HG02884 (cell line): Measurements from ENCODE around the gene PALD1.

Experiments used
- ATAC-seq: cut with Tn5 transposase; IDR thresholded peaks from one replicate; pipeline ENCODE4 v1.9.1; 2021; ENCODE audit warnings: mild to moderate bottlenecking, moderate library complexity; ENCODE audit not compliant: unreplicated experiment

The PALD1 gene

DNA sequence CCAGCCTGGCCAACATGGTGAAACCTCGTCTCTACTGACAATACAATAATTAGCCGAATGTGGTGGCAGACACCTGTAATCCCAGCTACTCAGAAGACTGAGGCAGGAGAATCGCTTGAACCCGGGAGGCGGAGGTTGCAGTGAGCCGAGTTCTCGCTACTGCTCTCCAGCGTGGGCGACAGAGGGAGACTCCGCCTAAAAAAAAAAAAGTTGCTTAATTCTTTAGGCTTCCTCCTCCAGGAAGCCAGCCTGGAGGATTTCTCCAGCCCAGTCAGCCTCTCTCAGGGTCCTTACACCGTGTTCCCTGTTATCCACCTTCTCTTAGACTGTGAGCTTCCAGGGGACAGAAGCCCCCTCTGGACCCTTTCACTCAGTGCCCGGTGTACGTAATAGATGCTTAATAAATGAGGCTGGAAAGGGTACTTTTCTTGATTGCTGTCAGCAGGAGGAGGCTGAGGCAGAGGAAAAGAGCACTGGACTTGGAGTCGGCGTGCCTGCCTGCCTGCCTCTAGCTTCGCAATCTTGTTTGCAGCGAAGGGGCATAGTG lies 20.7 kb upstream of the PALD1 start:
- no peak for ATAC-seq

DNA sequence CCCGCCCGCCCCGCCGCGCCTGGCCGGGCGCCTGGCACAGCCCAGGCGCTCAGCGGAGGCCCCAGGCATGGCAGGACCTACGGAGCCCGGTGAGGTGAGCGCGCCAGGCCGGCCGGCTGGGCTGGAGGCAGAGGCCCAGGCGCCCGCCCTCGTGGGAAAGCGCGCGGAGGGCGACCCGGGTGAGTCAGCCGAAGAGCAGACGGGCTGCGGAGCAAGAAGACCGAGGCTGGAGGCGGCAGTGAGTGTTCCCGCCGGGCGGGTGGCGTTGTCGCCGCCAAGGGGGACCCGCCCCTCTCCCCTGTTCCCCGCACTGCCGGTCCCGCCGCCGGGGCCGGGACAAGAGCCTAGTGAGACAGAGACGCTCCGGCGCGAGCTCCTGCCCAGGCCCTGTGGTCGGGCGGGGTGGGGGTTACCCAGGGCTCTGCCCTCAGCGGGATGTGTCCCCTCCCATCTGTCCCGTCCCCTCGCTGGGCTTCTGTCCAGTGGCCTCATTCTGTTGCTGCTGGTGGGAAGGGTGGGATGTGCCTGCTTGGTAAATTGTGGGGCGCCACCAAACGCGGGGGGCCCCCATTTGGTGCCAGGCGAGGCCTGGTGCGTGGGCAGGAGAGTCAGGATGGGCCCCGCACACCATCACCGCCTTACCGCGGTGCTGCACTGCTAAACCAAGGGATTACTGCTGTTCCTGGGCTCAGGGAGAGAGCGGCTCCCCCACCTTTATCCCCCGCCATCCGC lies 20.1 kb upstream of the PALD1 start:
- ATAC-seq, result no peak

DNA sequence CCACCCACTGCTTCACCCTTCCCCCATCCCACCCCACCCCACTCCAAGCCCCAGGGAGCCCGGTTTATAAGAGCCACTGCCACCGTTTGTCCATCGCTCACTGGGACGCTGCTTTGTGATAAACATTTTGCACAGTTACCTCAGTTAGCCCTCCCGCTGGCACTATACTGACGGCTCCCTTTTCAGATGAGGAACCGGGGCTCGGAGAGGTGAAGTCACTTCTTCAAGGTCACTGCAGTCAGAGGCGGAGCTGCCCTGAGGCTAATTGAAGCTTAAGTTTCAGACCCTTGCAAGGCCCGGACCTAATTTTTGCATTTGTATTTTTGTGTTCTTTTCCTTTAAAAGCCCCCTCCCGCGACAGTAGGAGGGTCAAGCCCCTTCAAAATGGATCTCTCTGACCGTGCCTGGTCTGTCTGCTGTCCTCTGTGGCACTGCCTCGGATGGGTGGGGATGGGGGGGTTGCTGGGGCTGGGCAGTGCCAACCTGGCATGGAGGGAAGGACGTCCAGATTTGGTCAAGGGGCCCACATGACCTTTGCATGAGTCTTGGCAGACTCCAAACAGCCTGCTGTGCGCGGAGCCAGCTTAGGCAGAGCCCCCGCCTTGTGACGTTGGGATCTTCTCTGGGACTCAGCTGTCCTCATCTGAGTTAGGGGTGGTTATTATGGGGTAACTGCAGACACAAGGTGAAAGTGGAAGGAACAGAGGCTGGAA lies 19.4 kb upstream of the PALD1 start:
- no peak for ATAC-seq

DNA sequence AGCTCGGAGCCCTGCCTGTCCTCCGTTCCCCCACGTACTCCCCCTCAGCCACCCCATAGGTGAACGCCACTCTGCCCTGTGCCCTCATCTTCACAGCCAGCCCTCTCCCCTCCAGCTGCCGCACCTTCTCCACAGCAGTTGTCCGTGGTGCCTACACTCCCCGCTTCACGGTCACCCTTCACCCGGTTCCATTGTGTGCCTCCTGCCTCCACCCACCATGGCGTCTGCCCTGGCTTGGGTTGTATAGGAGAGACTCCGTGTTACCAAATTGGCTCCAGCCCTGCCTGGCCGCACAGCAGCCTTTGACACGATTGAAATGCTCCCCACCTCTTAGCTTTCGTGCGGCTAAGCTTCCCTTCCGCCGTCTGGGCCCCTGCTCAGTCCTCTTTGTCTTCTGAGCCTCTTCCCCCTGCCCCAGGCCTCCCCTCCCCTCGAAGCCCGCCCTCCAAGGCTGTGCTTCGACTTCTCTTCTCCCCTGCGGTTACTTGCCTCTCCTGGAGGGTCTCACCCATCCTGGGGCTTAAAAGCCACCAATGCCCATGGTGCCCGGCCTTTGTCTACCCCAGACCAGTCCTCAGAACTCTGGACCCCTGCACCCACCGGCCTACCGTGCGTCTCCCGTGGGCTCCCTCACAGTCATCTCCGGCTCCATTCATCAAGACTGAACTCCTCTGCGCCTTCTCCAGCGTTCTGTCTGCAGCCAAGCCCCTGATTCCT lies 18.6 kb upstream of the PALD1 start:
- no peak for ATAC-seq

DNA sequence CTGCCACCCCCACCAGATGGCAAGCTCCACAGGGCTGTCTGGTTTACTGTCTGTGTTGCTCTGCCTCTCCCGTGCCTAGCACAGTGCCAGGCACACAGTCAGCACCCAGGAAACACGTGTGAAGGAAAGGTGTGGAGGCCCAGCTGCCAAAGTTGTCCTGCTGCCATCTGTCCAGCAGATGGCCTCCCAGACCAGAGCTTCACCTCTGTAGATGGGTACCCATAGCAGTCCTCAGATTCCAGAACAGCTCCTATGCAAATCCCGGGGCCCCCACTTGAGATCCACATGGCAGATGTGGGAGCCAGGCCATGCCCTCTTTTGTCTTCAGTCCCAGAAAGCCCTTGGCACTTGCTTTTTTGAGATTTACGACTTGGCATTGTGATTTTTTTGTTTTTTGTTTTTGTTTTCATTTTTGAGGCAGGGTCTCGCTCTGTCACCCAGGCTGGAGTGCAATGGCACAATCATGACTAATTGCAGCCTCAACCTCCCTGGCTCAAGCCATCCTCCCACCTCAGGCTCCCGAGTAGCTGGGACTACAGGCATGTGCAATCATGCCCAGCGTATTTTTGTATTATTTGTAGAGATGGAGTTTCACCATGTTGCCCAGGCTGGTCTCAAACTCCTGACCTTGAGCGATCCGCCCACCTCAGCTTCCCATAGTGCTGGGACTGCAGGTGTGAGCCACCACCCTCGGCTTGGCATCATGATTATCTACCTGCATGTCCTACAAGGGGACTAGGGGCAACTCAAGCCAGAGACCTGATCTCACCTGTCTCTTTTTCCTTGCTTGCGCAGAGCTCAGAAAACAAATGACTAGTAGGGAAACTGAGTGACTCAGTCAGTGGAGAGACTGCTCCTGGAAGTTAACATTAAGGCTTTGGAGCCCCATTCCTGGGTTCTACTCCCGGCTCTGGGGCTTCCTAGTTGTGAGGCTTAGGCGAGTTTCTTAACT lies 16.9 kb upstream of the PALD1 start:
- ATAC-seq, result no peak

DNA sequence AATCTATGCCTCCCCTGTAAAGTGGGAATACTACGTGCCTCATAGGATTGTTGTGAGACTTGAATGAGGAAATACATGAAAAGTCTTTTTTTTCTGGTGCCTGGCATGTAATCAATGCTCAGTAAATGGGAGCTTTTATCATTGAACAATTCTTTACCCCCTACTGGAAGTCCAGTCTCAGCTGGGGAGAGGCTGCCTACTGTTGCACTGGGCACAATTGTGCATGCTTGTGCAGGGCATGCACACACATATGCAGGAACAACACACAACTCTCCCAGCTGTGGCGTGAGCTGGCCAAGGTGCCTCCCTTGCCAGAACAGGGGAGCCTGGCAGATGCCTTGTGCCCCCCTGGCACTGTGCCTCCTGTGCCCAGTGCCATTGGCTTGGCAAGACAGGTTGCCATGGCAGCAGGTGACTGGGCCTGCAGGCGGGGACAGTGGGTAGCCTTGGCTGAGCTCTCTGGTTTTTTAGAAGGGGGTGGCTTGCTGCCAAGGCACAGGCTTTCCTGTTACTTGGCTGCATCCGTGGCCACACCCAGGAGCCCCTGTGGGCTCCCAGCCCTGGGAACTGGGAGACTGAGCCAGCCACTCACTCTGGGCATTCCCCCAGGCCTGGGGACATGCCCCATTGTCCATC lies 16.1 kb upstream of the PALD1 start:
- ATAC-seq, result no peak

DNA sequence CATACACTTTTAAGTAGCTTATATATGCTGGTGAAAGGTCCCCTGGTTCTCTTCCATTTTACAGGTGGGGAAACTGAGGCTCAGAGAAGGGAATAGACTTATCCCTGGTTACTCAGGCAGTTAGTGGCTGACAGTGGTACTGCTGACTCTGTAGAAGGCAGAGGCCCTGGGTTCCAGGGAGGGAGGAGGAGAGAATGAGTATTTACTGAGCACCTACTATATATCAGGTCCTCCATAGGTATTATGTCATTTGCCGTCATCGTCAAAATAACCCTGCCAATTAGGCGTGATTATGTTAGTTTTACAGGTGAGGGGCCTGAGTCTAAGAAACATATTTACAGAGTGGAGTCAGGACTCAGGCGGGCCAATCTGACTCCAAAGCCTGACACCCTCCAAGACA lies 13.3 kb upstream of the PALD1 start:
- no peak for ATAC-seq

DNA sequence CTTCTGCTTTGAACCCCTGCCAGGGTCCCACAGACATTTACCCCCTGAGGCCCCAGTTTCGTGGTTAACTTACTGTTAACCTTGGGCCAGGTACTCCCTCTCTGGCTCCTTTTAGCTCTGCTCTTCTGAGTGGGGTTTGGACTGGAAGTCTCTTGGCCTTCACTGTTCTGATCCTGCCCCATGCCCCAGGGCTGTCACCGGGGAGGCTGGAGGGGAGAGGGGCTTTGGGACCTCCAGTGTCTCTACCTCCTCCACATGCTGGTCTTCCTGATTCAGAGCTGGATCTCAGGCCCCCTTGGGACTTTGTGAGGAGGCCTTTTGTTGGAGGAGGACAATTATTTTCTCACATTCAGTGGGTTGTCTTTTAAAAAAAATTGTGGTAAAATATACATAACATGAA lies 12.7 kb upstream of the PALD1 start:
- no peak for ATAC-seq

DNA sequence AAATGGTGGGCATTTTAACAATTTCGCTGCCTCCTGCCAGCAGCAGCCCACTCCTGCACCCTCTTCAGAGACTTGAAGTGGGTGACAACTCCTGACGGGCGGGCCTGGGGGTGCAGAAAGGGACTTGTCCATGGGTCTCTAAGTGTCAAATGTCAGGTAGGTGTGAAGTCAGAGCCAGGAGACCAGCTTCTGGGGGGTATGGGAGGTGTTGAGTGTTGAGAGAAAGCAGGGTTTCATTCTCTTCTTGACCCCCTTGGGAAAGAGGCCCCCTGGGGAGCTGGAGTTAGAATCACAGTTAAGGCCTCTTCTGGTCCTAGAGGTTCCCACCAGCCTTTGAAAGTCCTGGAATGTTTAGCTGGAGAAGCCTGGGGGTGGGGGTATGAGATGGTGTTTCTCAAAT lies 11.6 kb upstream of the PALD1 start:
- ATAC-seq, result no peak

DNA sequence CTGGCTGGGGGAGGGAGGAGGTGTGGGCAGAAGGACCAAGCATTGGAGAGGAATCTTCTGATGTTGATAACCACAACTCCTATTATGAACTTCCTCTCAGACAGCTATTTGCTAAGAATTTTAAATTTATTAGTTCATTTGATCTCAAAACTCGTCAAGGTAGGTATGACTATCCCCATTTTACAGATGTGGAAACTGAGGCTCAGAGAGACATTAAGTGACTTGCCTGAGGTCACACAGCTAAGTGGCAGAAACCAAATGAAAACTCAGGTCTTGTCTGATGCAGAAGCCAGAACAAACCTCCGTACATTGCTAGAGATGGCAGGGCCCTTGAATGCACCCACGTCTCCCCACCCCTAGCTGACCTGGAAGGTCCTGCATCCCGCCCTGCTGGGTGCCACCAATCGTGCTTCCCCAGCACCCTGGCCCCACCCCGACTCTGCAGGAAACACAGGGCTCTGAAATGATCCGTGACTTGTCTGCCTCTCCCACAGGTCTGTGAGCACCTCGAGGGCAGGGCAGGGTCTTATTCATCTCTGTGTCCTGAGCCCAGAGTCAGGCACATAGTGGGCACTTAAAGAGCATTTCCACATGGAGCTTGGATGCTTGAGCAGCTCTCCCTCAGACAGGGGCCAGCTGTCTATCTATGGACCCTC lies 5.6 kb upstream of the PALD1 start:
- ATAC-seq, result no peak

DNA sequence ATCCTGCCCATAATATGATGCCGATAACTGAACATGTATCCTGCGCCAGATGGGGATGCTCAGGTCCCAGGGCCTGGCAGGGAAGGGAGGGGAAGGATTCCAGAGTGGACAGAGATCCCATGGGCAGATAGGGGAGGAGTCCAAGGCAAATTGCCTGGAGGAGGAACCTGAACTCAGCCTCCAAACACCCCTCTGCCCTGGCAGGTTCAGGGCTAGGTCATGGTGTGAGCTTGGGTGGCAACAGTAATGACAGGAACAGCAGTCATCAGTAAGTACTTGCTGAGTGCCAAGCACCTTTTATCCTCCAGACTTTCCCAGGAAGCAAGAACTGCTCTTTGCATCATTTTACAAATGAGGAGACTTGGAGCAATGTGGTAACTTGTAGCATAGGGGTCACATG lies 3.8 kb upstream of the PALD1 start:
- no peak for ATAC-seq

DNA sequence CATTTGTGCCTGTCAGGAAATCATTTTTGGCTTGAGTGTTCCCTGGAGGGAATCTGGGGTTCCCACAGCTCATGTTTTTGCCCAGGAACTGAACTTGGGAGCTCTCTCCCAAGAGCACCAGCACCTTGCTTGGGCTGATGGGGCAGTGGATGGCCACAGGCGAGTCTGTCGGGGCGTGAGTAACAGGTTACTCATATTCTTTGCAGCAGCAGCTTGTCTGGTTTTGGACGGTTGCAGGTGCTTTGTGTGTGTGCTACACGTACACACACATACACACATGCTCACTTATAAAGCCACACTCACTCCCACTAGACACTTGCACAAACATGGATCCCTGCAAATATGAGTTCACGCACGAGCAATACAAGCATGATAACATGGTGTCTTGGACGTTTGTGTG lies 2.9 kb upstream of the PALD1 start:
- ATAC-seq, result no peak

DNA sequence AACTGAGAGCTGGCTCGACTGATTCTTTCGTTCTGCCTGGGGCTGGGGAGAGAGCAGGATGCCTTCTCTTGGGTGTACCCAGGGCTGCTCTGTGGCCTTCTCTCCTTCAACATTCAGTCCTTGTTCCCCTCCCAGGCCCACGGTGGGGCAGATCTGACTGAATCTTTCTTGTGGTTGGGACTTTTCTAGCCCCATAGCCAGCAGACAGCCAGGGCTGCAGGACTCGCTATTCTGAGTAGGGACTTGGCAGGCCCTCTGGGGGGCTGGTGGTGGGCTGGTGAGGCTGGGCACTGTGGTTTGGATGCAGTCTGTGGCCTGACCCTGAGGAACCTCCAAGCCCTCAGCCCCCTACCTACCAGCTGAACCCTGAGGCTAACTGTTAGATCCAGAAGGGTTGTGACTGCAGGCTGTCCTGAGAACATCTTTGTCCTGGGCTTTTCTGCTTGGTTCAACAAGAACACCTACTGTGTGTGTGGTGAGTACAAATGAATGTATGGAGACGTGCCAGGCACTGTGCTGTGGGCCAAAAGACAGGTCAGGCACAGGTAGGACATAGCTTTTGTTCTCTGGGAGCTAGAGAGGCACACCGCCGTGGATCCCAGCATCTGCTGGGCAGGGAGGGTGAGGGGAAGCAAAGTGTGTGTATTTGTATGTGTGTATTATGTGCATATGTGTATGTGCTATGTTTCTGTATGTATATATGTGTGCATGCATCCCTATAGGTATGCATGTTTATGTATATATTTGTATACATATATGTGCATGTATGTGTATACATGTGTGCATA lies 2.1 kb upstream of the PALD1 start:
- no peak for ATAC-seq

DNA sequence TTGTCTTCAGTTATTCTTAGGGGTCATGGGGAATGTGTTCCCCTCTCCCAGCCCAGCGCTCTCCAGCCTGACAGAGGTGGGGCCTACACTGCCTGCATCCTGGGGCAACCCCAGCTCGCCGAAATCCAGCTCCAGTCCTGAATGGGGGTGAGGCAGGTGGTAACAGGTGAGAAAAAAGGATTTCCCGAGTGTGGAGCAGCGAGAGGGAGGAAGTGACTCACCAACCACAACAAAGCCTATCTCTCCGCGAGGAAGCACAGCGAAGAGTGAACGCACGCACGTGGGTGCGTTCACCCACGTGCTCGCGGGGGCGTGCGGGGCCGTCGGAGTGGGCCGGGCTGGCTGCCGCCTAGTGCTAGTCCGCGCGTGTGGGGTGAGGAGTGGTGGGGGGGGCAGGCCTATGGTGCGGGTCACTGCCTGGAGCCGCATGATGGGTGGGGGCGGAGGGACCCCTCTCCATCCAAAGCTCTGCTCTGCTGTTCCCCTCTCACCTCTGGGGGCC lies 855 bp upstream of the PALD1 start:
- ATAC-seq, result no peak

DNA sequence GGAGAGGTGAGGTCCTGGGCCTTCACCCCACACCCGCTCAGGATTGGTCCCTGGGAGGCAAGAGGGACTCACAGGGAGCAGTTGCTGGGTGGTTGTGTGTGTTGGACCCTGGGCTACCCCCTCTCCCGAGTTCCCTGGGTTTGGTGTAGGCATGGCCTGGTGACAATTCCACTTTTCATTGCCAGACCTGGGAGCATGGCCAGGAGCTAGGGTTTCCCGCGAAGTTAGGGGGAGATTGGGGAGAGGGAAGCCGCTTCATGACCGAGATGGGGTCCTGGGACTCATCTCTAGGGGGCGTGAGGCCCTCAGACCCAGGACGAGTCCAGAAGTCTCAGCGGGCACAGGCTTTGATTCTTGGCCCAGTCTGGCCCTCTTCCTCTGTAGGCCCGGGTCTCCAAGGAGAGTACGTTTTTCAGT lies 606 bp downstream of the PALD1 start:
- ATAC-seq, result no peak

DNA sequence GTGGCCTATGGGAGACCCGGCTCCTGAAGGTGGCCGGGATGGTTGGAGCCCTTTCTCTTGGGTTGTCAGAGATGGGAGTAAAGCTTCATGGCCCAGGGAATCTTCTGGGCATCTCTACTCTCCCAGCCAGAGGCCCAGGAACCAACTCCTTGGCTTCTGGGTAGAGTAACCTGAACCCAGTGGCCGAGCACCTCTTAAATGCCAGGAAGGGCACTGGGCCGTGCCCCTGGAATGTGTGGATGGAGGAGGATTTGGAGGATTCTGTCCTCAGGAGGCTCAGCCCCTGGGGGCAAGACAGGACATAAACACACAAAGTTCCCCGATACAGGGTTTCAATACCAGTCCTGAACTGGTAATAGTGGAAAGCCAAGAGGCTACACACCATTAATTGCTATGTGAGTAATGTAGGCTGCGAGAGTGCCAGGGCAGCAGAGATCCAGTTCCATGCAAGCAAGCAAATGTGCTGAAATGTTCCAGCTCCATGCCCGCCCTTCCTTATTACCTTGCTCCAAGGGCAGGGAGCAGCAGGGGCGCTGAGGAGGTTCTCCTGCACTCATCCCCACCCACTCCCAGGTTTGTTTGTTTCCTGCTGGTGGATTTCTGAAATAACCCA lies 1.2 kb downstream of the PALD1 start:
- no peak for ATAC-seq

DNA sequence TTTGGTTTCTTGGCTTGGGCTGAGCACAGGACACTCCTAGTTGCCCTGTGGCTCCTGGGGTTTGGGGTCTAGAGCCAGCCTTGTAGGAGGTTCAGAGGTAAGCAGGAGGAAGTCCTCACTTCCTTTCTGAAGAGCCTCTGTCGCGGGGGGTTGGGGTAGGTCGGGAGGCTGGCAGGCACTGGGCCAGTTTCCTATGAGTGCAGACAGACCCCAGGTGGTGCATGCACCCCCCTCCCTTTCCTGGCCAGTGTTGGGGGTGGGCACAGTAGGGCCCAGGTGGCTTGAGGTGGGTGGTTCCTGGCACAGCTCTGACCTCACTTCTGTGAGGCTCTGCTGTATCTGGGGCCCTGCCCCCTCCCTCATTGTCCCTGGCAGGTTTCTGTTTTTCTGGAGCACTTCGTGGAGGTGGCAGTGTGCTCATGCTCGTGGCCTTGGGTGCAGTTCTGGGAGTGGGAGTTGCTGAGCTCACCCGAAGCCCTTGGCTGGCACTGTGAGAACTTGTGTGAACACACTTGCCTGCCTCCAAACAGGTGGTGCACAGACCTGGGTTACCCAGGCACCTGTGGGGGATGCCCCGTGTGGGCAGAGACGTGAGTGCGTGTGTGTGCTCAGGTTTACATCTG lies 1.8 kb downstream of the PALD1 start:
- no peak for ATAC-seq

DNA sequence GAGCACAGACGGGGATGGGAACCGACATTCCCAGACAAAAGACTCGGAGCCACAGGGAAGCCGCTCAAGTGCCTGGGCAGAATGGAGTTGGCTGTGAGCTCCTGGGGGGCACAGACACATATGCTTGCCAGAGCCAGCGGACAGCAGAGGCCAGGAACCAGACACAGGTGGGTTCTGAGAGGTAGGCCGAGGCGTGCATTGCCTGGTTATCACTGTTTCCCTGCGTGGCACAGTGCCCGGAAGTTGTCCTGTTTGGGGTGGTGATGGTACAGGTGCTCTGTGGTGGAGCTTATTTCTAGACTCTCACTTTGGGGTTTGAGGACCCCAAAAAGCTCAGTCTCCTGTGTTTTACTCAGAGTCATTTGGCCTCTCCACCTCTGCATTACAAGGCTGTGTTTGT lies 2.5 kb downstream of the PALD1 start:
- no peak for ATAC-seq
